ENCODE measurements around the gene TRPC1. TPM values are rescaled to one million over a fixed set of nuclear protein-coding genes. Genes with fewer than 3 reads are reported as not detected.

The TRPC1 gene
- total RNA-seq, 1 experiment from 2014 or later, result 18.6 TPM

DNA sequence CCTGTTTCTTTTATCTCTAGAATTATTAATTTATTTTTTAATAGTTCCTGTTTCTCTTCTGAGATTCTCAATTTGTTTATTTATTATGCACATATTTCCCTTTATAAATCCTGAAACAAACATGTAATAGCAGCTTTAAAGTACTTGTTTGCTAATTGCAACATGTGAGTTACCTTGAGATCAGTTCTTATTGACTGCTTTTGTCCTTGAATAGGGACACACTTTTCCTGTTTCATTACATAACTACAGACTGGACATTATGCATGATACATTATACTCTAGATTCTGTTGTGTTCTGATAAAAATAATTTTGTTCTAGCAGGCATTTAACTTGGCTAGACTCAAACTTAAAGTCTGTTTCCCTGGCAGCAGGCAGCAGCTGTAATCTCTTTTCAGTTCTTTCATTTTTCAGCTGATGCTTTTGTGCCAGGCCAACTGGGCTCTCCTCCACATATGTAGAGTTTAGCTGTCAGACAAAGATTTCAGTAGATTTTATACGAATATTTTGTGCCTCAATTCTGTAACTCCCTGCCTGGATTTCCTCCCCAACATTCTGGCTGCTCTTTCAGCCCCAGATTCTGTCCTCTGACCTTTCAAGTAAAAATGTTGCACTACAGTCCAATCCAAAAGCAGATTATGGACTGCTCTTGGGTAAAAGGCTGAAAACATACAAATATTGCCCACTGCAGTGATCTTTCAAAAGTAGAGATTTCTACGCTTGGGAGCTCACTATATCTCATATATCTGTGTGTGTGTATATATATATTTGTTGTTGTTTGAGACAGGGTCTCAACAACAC lies 123.1 kb downstream of the TRPC1 start:
- H3K79me2 ChIP-seq (ENCODE audit: insufficient read depth, low read length), result no peaks in the 10 kb centered on the region
- H2BK5ac ChIP-seq (ENCODE audit: insufficient read length, low read length), result no peak overlapping the region
- H3K18ac ChIP-seq (ENCODE audit: insufficient read length, low read depth, low read length), result no peak overlapping the region
- Mint-ChIP-seq H3K4me1 (peaks cover 7 to 8% of the 10 kb centered on the region in 2 experiments; a peak in 3 of 4 replicates), H3K9me3 (no peaks in the 10 kb centered on the region), H3K27me3 (ENCODE audit: low read depth) (no peaks in the 10 kb centered on the region), H3K4me3 (no peak overlapping the region), H3K36me3 (ENCODE audit: insufficient read depth in 1 of 3, low read depth in 3 of 3) (peaks cover 3 to 7% (median 5%) of the 10 kb centered on the region in 3 experiments; a peak in 4 of 7 replicates), H3K27ac (no peak overlapping the region)
- H4K91ac ChIP-seq (ENCODE audit: insufficient read length, low read depth, low read length), result no peak overlapping the region
- no peak overlapping the region for H3K9ac ChIP-seq (ENCODE audit: extremely low read depth, insufficient read length, low read length)
- H4K20me1 ChIP-seq (ENCODE audit: control insufficient read depth, insufficient read depth, insufficient read length), result no peaks in the 10 kb centered on the region
- H2BK15ac ChIP-seq (ENCODE audit: low read depth, low read length), result no peak overlapping the region
- H4K5ac ChIP-seq (ENCODE audit: insufficient read length, low read depth, low read length), result no peak overlapping the region
- no peaks in the 10 kb centered on the region for H3K27me3 ChIP-seq (ENCODE audit: insufficient read depth, low read length)
- no peak overlapping the region for H3T11ph ChIP-seq (ENCODE audit: low read length)
- H2BK120ac ChIP-seq (ENCODE audit: low read depth, low read length, poor library complexity, severe bottlenecking), result no peak overlapping the region
- no peak overlapping the region for H3K23ac ChIP-seq (ENCODE audit: insufficient read length, low read depth, low read length)
- H4K8ac ChIP-seq (replicated peaks; ENCODE audit: insufficient read length, low read depth, low read length), result no peak overlapping the region
- H3K56ac ChIP-seq (ENCODE audit: insufficient read length, low read depth, low read length), result no peak overlapping the region
- H3K4me1 ChIP-seq (ENCODE audit: insufficient read depth, low read length), result no peaks in the 10 kb centered on the region
- H3K27ac ChIP-seq (ENCODE audit: insufficient read length, low read depth, low read length), result no peak overlapping the region
- WGBS (ENCODE audit: extremely low coverage, insufficient read length, low lambda C conversion rate), result no CpG with 5 or more reads among the region's 2 CpGs
- no peaks in the 10 kb centered on the region for H3K23me2 ChIP-seq (ENCODE audit: insufficient read length, low read depth, low read length, poor library complexity, severe bottlenecking)
- TF ChIP-seq, protein P1, sequence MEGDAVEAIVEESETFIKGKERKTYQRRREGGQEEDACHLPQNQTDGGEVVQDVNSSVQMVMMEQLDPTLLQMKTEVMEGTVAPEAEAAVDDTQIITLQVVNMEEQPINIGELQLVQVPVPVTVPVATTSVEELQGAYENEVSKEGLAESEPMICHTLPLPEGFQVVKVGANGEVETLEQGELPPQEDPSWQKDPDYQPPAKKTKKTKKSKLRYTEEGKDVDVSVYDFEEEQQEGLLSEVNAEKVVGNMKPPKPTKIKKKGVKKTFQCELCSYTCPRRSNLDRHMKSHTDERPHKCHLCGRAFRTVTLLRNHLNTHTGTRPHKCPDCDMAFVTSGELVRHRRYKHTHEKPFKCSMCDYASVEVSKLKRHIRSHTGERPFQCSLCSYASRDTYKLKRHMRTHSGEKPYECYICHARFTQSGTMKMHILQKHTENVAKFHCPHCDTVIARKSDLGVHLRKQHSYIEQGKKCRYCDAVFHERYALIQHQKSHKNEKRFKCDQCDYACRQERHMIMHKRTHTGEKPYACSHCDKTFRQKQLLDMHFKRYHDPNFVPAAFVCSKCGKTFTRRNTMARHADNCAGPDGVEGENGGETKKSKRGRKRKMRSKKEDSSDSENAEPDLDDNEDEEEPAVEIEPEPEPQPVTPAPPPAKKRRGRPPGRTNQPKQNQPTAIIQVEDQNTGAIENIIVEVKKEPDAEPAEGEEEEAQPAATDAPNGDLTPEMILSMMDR (conservative IDR thresholded peaks at IDR 0.05), result no peak
- H2AFZ ChIP-seq (ENCODE audit: low read length), result no peak overlapping the region
- no peak overlapping the region for H2BK20ac ChIP-seq (ENCODE audit: low read depth, low read length, poor library complexity, severe bottlenecking)
- no peak overlapping the region for H3K4me2 ChIP-seq (ENCODE audit: insufficient read depth, insufficient read length, low read length)
- H2AK5ac ChIP-seq (ENCODE audit: insufficient read length, low read length), result no peak overlapping the region
- no peaks in the 10 kb centered on the region for H3K79me1 ChIP-seq (ENCODE audit: insufficient read depth, low read depth, low read length, poor library complexity, severe bottlenecking)
- no peak overlapping the region for H2BK12ac ChIP-seq (ENCODE audit: insufficient read length, low read depth, low read length)
- H3K9me3 ChIP-seq (ENCODE audit: control insufficient read depth, low read depth, low read length), result no peaks in the 10 kb centered on the region
- no peak overlapping the region for H3K14ac ChIP-seq (ENCODE audit: insufficient read depth, low read length)
- DNase-seq, result no peak
- H3K4ac ChIP-seq (ENCODE audit: low read depth, low read length), result no peak overlapping the region
